ENCODE data around the gene GAS2.

GAS2 gene

DNA sequence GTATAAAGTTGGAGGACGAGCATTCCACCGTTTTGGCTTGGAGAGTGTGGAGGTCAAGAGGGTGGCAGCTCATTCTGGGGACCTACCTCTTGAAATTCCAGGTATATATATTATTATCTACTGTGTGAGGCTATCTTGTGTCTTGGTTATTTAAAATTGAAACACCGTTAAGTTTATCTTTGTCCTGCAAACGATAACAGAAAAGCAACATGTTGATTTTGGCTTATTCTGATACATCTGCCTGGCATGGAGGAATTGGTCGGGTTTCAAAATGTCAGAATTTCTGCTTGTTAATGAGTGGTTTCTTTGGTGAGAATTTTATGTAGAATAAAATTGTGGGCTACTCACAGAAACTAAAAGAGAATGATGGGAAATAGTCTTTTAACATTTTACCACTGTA is 108.8 kb downstream of the GAS2 start:
- DNase-seq: no peak
- in situ Hi-C loops (cut with MboI; ENCODE audit: low pct_unique_long_range_greater_than_20kb, low sequenced_read_pairs): loop anchor here (25.0 kb wide), 1 partner anchor 438 kb away; the partner anchor contains the start of gene SLC17A6

DNA sequence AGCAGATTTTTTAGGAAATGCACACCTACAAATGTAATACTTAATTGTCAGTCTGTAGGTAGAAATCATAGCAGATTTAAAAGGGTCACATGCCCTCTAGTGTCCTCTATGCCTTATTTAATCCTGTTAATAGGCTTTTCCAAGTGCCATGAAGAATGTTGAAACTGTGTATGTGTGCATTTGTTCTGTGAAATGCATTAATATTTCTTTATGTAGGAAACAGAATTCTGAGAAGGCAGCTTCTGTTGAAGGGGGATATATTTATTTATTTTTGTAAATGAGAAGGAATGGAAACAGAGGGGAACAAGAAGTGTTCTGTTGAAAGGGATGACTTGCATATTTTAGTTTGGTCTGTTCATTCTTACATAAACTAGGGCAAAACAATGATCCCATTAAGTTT is 112.2 kb downstream of the GAS2 start:
- in situ Hi-C loops (cut with MboI; ENCODE audit: low pct_unique_long_range_greater_than_20kb, low sequenced_read_pairs): loop anchor here (25.0 kb wide), 1 partner anchor 441 kb away; the partner anchor contains the start of gene SLC17A6
- peak; percentile 5 for DNase-seq

DNA sequence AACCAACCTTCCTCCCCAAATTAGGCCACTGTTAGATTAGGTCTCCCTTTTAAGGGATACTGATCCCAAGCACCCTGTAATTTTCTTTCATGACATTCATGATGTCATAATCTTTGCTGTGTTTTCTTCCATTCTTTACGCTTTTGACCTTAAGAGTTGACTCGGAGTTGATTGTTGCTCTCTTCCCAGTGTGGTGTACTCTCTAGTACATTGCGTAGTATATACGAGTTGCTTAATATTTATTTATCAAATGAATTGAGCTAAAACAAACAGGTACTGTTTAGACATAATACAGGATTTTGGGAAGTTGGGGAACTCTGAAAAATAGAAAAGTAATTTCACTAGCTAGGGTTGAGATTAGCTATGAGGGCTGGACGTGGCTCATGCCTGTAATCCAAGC is 113.4 kb downstream of the GAS2 start:
- in situ Hi-C loops (cut with MboI; ENCODE audit: low pct_unique_long_range_greater_than_20kb, low sequenced_read_pairs): loop anchor here (25.0 kb wide), 1 partner anchor 443 kb away; the partner anchor contains the start of gene SLC17A6

DNA sequence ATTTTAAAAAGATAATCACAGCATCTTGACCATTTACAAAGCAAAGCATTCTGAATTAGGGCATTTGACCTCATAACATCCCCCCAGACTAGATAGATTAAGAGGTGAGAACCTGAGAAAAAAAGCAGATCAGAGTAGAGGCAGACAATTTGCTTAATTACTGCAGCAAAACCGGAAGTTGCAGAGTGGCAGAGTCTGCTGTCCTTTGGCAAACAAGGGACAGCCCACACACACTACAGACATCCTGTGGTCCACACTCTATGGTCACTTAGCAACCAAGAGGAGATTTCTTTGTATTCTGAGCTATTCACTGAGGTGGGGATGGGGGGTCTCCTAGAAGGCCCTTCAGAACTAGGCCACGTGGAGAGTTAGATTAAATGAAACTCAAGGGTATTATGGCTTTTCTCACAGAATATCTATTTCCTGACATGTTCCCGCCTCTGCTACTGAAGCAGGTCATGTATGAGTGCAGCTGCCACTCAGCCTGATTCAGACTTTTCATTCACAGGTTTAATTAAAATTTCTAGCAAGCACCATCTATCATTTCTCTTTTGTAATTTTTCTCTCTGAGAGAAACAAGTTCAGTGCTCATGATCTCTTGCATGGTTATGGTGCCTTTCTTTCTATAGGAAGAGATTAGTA is 114.7 kb downstream of the GAS2 start:
- in situ Hi-C loops (cut with MboI; ENCODE audit: low pct_unique_long_range_greater_than_20kb, low sequenced_read_pairs): loop anchor here (25.0 kb wide), 1 partner anchor 444 kb away; the partner anchor contains the start of gene SLC17A6
- DNase-seq: peak; percentile 7

More for the DNA sequence above, 113.4 kb downstream of the GAS2 start:
- no peak for DNase-seq

DNA sequence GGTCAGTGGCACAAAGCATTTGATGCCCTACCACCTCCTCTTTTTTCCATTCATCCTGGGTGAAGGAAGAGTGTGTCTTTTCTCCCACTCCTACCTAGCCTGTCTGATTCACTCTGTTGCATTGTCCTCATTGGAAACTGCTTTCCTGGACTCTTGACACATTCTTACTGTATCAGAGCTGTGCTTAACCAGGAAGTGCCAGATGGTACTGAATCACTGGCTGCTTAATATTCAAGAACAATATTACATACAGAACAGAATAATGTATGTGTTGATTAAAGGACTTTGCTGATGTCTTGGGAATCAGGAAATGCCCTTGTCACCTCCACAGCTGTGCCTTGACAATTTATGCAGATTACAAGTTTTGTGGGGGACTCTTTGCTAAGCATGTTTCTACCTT is 118.8 kb downstream of the GAS2 start:
- in situ Hi-C loops (cut with MboI; ENCODE audit: low pct_unique_long_range_greater_than_20kb, low sequenced_read_pairs): loop anchor here (25.0 kb wide), 1 partner anchor 448 kb away; the partner anchor contains the start of gene SLC17A6
- no peak for DNase-seq

DNA sequence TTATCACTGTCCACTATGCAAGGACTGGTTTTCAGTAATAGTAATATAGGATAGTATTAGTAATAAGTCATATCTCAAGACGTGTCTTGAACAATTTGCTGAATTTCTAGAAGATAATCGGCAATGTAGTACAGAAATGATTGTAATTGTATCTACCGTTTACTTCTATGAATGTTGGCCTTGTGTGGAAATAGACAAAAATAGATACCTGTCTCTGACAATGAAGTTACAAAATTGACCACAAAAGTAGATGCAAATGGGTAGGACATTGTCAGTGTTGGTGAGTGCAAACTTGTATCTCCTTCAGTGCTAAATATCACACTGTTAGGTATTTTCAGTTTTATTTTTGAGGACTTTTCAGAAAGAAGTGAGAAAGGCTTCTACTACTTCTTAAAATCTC is 120.1 kb downstream of the GAS2 start:
- in situ Hi-C loops (cut with MboI; ENCODE audit: low pct_unique_long_range_greater_than_20kb, low sequenced_read_pairs): loop anchor here (25.0 kb wide), 1 partner anchor 449 kb away; the partner anchor contains the start of gene SLC17A6
- DNase-seq: no peak

DNA sequence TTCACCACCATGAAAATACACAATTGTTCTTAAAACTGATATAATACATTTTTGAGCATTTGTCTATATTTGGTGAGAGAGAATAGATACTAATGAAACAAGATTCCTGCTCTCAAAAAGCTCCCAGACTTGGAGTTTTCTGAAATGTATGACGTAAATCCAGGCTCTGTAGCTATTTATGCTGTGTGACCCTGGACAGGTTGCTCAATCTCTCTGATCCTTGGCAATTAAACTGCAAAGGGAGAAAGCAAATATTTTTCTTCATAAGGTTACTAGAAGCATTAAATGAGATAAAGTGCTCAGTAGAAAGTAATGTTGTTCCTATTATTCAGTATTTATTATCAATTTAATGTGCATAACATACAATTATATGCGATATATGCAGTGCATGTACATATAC is 120.6 kb downstream of the GAS2 start:
- no peak for DNase-seq
- in situ Hi-C loops (cut with MboI; ENCODE audit: low pct_unique_long_range_greater_than_20kb, low sequenced_read_pairs): loop anchor here (25.0 kb wide), 1 partner anchor 450 kb away; the partner anchor contains the start of gene SLC17A6

DNA sequence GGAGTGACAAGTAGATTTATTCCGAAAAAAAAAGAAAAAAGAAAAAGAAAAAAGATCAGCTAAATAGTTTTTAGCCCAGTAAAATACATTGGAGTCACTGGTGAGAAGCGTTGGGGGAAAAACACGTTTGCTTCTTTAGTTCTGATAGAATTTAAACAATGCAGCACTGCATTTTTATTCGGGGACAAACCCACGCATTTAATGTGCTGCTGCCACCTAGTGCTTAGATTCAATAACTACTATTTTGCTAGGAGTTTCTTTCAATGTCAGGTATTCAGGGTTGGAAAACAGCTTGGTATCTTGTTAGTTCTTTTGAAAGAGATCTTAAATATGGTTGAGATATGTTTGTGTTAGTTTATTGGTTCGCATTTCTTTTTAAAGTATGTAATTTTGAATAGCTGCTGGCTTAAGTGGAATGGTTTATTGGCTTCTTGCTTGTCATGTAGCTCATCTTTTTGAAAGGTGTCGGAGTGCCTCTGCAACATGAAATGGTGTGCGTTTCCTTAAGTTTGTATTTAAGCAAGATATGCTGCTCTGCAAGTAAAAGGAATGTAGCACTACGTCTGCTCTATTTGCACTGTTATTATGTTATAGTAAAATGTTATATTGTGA is 121.2 kb downstream of the GAS2 start:
- in situ Hi-C loops (cut with MboI; ENCODE audit: low pct_unique_long_range_greater_than_20kb, low sequenced_read_pairs): loop anchor here (25.0 kb wide), 1 partner anchor 450 kb away; the partner anchor contains the start of gene SLC17A6
- peak; percentile 48 for DNase-seq

DNA sequence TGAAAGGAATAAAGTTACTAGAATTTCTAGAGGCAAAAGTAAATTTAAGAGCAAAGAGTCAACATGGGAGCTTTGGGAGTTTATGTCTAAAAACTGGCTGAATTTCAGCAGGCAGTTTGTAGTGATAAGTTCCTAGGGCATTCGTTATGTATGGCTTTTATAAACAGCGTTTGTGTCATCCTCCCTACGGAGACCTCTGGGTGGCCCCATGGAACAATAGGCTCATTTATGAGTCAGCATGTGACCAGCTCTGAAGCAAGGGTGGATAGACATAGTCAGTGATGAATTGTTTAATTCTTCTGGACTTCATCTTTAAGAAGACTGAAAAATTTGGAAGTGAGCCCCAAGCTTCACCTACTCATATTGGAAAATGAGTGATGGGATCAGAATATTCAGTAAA is 126.1 kb downstream of the GAS2 start:
- DNase-seq: no peak
- in situ Hi-C loops (cut with MboI; ENCODE audit: low pct_unique_long_range_greater_than_20kb, low sequenced_read_pairs): loop anchor here (25.0 kb wide), 1 partner anchor 455 kb away; the partner anchor contains the start of gene SLC17A6

DNA sequence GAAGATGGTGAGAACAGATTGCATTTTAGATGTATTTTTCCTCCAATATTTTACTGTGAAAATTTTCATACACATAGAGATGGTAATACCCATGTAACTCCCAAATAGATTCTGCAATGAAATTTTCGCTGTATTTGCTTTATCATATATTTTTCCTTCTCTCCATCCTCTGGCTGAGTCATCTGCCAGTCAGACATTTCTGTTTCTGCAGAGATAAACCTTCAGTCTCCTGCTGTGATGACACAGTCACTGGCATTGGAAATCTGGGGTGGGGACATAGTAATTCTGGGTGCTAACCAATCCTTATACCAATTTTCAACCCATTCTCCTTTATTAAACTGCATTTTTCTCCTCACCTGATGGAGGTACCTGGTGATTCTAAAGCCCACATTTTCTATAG is 129.5 kb downstream of the GAS2 start:
- DNase-seq: no peak
- in situ Hi-C loops (cut with MboI; ENCODE audit: low pct_unique_long_range_greater_than_20kb, low sequenced_read_pairs): loop anchor here (25.0 kb wide), 1 partner anchor 459 kb away; the partner anchor contains the start of gene SLC17A6

DNA sequence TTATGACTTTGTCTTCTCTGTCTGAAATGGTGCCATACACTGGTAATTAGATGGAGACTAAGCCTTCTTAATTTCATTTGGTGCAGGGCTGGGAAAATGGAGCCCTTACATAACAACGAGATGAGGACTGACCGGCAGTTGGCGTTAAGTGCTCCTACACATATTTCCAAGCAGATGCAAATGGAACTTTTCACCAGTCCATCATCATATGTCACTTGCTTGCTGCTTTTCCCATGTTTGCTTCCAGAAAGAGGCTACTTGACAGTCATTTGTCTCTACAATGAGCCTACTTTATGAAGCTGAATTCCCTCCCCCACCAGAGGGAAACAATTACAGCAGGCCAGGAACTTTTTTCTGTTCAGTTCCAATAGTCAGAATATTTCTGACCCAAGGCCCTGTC is 130.6 kb downstream of the GAS2 start:
- in situ Hi-C loops (cut with MboI; ENCODE audit: low pct_unique_long_range_greater_than_20kb, low sequenced_read_pairs): loop anchor here (25.0 kb wide), 1 partner anchor 460 kb away; the partner anchor contains the start of gene SLC17A6

DNA sequence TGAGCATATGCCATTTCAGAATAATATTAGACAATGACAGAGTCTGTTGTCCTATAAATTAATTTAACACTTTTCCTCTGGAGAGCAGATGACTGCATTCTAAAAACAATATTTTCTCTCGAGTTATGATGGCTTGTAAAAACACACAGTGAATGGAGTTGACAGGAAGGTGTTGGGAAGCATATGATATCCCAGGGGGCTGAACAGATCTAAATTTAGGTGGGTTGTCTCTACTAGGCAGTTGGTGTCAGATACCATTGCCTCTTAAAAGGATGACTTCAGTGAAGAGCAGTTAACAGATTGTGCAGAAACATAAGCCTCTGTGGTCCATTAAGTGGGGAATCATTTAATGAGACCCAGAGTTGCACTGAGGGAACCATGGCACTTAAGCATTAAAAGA is 132.5 kb downstream of the GAS2 start:
- no peak for DNase-seq
- in situ Hi-C loops (cut with MboI; ENCODE audit: low pct_unique_long_range_greater_than_20kb, low sequenced_read_pairs): loop anchor here (25.0 kb wide), 1 partner anchor 462 kb away; the partner anchor contains the start of gene SLC17A6

More for the DNA sequence above, 130.6 kb downstream of the GAS2 start:
- DNase-seq: no peak

DNA sequence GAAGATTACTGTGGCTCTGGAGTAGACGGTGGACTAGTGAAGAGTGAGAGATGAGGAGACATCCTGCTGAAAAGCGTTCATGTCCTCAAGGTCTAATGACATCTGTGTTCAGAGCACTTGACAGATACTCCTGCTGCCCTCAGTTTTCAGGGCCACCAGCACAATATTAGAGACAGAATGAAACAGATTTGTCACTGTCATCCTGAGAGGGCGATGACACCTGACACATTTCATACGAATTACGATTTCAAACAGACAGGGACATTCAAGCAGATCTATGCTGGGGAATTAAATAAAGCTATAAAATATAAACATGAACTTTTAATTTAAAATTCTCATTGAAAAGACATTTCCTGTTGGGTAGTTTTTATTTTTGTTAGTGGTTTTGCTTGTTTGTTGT is 134.1 kb downstream of the GAS2 start:
- no peak for DNase-seq
- in situ Hi-C loops (cut with MboI; ENCODE audit: low pct_unique_long_range_greater_than_20kb, low sequenced_read_pairs): no loop called here

DNA sequence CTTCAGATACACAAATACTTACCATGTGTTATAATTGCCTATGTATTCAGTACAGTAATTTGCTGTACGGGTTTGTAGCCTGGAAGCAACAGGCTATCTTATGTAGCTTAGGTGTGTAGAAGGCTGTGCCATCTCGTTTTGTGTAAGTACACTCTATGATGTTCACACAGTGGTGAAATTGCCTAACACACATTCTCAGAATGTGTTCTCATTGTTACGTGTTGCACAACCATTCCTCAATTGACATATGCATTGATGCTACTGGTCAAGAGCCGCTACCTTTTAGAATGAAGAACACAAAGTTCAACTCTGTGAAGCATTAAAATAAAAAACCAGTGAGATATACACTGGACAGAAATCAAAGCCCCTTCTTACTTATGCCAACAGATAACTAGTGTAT is 136.4 kb downstream of the GAS2 start:
- DNase-seq: no peak
- in situ Hi-C loops (cut with MboI; ENCODE audit: low pct_unique_long_range_greater_than_20kb, low sequenced_read_pairs): no loop called here

DNA sequence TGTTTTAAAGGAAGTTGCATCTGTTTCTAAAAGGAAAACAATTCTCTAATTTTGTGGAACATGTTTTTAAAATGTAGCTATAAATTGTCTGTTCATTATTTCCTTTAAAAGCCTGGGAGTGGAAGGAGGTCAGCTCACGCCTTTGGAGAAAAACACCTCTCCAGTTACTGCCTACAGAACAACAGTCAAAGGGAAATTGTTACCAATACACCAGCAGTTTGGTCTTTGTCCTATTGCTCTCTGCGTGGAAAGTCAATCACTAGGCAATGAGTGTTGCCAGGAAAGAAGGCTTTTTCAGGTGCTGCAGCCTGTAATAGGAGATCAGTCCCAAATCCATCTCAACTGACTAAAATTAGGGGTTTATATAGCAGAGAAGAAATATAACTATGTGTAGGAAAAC is 141.0 kb downstream of the GAS2 start:
- DNase-seq: no peak
- in situ Hi-C loops (cut with MboI; ENCODE audit: low pct_unique_long_range_greater_than_20kb, low sequenced_read_pairs): no loop called here

DNA sequence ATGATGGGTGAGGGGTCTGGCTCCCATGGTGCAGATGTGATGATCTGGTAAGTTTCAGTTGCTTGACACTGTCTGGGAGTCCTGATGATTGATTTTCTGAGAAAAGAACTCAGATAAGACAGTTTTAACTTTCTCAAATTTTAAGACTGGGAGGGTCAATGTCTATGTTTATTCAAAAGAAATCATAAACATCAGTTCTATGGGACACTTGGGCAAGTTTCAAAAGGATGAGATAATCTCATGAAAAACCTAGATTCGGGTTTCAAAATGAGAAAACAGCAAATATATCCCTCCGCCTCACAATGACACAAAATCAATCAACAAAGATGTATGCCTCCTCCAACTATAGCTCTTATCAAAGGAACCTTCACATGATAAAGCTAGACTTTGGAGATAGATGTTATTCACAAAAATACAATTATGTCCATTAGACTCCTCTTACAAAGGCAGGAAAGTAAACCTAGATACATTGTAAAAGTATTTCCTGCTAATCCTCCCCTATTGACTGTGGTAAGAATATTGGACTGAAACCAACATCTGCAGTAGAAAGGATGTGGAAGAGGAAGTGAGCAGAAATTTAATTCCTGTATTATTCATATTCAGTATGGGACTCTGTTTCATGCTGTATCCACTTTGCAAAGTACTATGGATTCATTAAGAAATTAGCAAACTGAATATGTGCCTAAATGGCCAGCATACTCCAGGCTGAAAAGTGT is 141.6 kb downstream of the GAS2 start:
- in situ Hi-C loops (cut with MboI; ENCODE audit: low pct_unique_long_range_greater_than_20kb, low sequenced_read_pairs): no loop called here
- DNase-seq: peak; percentile 39

DNA sequence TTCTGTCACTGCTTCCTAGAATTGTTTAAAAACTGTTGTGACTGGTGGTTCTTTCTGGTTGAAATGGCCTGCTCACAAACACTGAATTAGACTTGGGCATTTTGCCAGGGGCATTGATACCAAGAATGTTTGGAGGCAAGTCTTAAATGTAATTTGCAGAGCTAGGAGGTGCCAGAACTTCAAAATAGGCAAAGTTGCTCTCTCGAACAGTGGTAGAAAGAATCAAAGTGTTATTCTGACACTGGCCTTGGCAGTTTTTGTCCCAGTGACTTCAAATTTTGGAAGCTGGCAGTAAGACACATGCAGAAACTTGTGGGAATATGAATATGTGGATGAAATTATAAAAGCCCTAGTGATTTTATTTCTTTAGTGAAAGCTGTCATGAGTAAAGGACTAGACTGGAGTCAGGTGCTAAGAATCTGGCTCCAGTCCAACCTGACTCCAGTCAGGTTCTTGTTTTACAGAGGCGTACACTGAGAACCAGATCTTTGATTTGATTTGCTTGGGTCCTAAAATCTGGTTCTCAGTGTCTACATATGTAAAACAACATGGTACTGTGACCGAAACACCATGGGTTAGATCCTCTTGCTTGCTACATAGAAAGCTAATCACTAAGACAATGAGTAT is 142.3 kb downstream of the GAS2 start:
- in situ Hi-C loops (cut with MboI; ENCODE audit: low pct_unique_long_range_greater_than_20kb, low sequenced_read_pairs): no loop called here
- no peak for DNase-seq

DNA sequence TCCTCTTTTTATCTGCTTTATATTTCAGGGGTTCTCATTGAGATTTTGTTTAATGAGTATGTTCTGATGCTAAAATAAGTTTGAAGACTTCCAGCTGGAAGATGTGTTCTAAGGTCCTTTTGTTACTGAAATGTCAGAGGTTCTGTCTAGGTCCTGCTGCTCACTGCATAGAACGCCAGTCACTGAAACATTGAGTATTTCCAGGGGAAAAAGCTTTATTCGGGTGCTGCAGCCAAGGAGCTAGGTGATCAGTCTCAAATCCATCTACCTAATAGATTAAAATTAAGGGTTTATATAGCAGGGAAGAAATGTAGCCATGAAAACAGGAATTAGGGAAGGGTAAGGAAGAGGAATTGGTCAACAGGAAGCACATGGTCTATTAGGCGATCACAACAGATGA is 143.5 kb downstream of the GAS2 start:
- in situ Hi-C loops (cut with MboI; ENCODE audit: low pct_unique_long_range_greater_than_20kb, low sequenced_read_pairs): no loop called here
- no peak for DNase-seq

DNA sequence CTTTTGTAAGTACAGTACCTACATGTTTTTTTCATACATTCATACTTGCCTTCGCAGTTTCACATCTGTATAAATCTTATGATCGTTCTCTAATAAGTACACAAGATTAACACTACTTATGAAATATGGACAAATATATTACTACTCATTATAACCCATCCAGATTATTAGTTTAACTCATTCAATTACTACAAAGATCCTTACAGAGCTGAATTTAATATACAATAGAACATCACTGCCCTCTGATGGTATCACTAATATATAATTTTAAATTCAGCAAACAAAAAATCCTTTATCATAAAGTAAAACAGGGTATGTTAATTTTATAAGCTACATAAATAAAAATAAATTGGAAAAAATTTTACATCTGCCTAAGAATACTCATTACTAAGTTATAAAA is 155.8 kb downstream of the GAS2 start:
- no peak for DNase-seq
- in situ Hi-C loops (cut with MboI; ENCODE audit: low pct_unique_long_range_greater_than_20kb, low sequenced_read_pairs): no loop called here
